GM12891 (cell line): ENCODE data around the gene IFNAR2.

Experiments
- POLR2A ChIP-seq: IDR thresholded peaks from 2 replicates; pipeline ENCODE4 v1.6.1; 2011; ENCODE audit warnings: low read depth, low read length, control low read depth
- POLR2AphosphoS5 ChIP-seq: IDR thresholded peaks from 2 replicates; pipeline ENCODE4 v1.6.1; 2011; ENCODE audit warnings: low read depth, low read length, control low read depth
- POU2F2 ChIP-seq: IDR thresholded peaks from 2 replicates; pipeline ENCODE4 v1.6.1; 2011; ENCODE audit warnings: low read depth, mild to moderate bottlenecking, control low read depth, low read length, moderate library complexity
- SPI1 ChIP-seq: IDR thresholded peaks from 2 replicates; pipeline ENCODE4 v1.6.1; 2011; ENCODE audit warnings: low read depth, low read length, control low read depth
- TAF1 ChIP-seq: IDR thresholded peaks from 2 replicates; pipeline ENCODE4 v1.6.1; 2011; ENCODE audit warnings: low read depth, low read length, control low read depth

GRCh38 chr21:33211732-33212131, 18.0 kb upstream of the IFNAR2 start:
- TF ChIP-seq POLR2A = no peak
- no peak for TF ChIP-seq TAF1
- TF ChIP-seq POLR2AphosphoS5 = no peak
- no peak for TF ChIP-seq SPI1
- no peak for TF ChIP-seq POU2F2
